RWPE2 (cell line): ENCODE data around the gene RAB3B.
A peak's percentile ranks its signal among the peaks of the same experiment; 100 is the strongest.

Experiments
- ATAC-seq: fragments of 200-7000 bp; cut with Tn5 transposase; 3 replicates; pipeline ENCODE4 v1.9.1; 2021; ENCODE audit warnings: low read depth
- DNase-seq: peaks from one replicate; pipeline ENCODE4 v3.0.0-alpha.2; 2020; ENCODE audit warnings: low spot score
- H3K27ac ChIP-seq: fragments of 450-650 bp; 2 replicates; pipeline ENCODE4 v1.5.1; 2017; ENCODE audit warnings: mild to moderate bottlenecking; ENCODE audit not compliant: poor library complexity, severe bottlenecking
- H3K27me3 ChIP-seq: fragments of 250-450 bp; sonication (Bioruptor Pico); 2 replicates; pipeline ENCODE4 v1.5.1; 2021; ENCODE audit warnings: mild to moderate bottlenecking, moderate library complexity; ENCODE audit not compliant: insufficient read depth, poor library complexity, severe bottlenecking
- H3K36me3 ChIP-seq: fragments of 250-450 bp; sonication (Bioruptor Pico); 2 replicates; pipeline ENCODE4 v1.5.1; 2020; ENCODE audit warnings: low read depth, mild to moderate bottlenecking, moderate library complexity
- H3K4me1 ChIP-seq: fragments of 250-450 bp; sonication (Bioruptor Pico); 2 replicates; pipeline ENCODE4 v1.5.1; 2021; ENCODE audit warnings: mild to moderate bottlenecking, moderate library complexity; ENCODE audit not compliant: insufficient read depth, poor library complexity, severe bottlenecking
- H3K4me3 ChIP-seq: fragments of 250-450 bp; sonication (Bioruptor Pico); 2 replicates; pipeline ENCODE4 v1.5.1; 2021; ENCODE audit warnings: mild to moderate bottlenecking, moderate library complexity; ENCODE audit not compliant: severe bottlenecking
- H3K9me3 ChIP-seq: fragments of 250-450 bp; sonication (Bioruptor Pico); 2 replicates; pipeline ENCODE4 v1.5.1; 2021; ENCODE audit warnings: mild to moderate bottlenecking, moderate library complexity; ENCODE audit not compliant: severe bottlenecking
- CTCF ChIP-seq: fragments of 450-650 bp; IDR thresholded peaks from one replicate; pipeline ENCODE4 v1.5.1; 2017; ENCODE audit warnings: mild to moderate bottlenecking, moderate library complexity; ENCODE audit not compliant: poor library complexity, severe bottlenecking

The RAB3B gene

GRCh38 chr1:52003877-52004276, 13.4 kb upstream of the RAB3B start:
- Histone ChIP-seq H3K4me1 (peaks cover 3% of the 10 kb centered on the region), H3K9me3 (no peaks in the 10 kb centered on the region), H3K36me3 (no peaks in the 10 kb centered on the region), H3K27me3 (no peaks in the 10 kb centered on the region), H3K4me3 (no peak overlapping the region), H3K27ac (no peak overlapping the region)
- no peak for TF ChIP-seq CTCF
- DNase-seq (no peak), ATAC-seq (no peak)

- H3K4me1 ChIP-seq, result no peaks in the 10 kb centered on the region
- no peak overlapping the region for H3K4me3 ChIP-seq
- peak; percentile 99 for ATAC-seq
- H3K36me3 ChIP-seq, result no peaks in the 10 kb centered on the region
- no peaks in the 10 kb centered on the region for H3K27me3 ChIP-seq
- no peaks in the 10 kb centered on the region for H3K9me3 ChIP-seq
- no peak for DNase-seq
- peak; percentile 93 for TF ChIP-seq CTCF
- H3K27ac ChIP-seq, result no peak overlapping the region
Measured at GRCh38 chr1:52002038-52002917, 11.8 kb upstream of the RAB3B start.

- H3K4me3 ChIP-seq, result no peak overlapping the region
- ATAC-seq (no peak), DNase-seq (no peak)
- no peak for TF ChIP-seq CTCF
- no peaks in the 10 kb centered on the region for H3K27me3 ChIP-seq
- no peaks in the 10 kb centered on the region for H3K9me3 ChIP-seq
- H3K4me1 ChIP-seq, result no peaks in the 10 kb centered on the region
- H3K27ac ChIP-seq, result no peak overlapping the region
- H3K36me3 ChIP-seq, result no peaks in the 10 kb centered on the region
Measured at GRCh38 chr1:51998701-51999100, 8.2 kb upstream of the RAB3B start.

- Histone ChIP-seq H3K4me1 (no peaks in the 10 kb centered on the region), H3K4me3 (no peak overlapping the region), H3K36me3 (no peaks in the 10 kb centered on the region), H3K9me3 (no peaks in the 10 kb centered on the region), H3K27ac (no peak overlapping the region), H3K27me3 (no peaks in the 10 kb centered on the region)
- DNase-seq (no peak), ATAC-seq (no peak)
- TF ChIP-seq CTCF, result no peak
Measured at GRCh38 chr1:51997974-51998382, 7.5 kb upstream of the RAB3B start.
